HepG2 (cell line): ENCODE results near the gene ANTXR1. TPM values are rescaled to one million over a fixed set of nuclear protein-coding genes. Genes with fewer than 3 reads are reported as not detected.

ENCODE experiments used
- AGO1 ChIP-seq: fragments of 200-400 bp; formaldehyde crosslinking; IDR thresholded peaks from 2 replicates; pipeline ENCODE4 v1.6.1; 2017; ENCODE audit warnings: mild to moderate bottlenecking, low read depth, low read length, moderate library complexity; ENCODE audit not compliant: poor library complexity, severe bottlenecking
- FOXK2 ChIP-seq: fragments of 450-650 bp; IDR thresholded peaks from 2 replicates; pipeline ENCODE4 v1.6.1; 2016
- FOXP1 ChIP-seq, 2 experiments: fragments of 450-650 bp in 1 of 2; IDR thresholded peaks; 2 replicates each; pipeline ENCODE4 v1.6.1; 2017 to 2018; ENCODE audit warnings: antibody characterized with exemption in 1 of 2
- GTF3A ChIP-seq: sonication (generic); formaldehyde crosslinking; conservative IDR thresholded peaks from 2 replicates; pipeline ENCODE4 v1.4.0; 2020; ENCODE audit warnings: mild to moderate bottlenecking, missing genetic modification reagents
- HOXD1 ChIP-seq: sonication (generic); formaldehyde crosslinking; IDR thresholded peaks from 2 replicates; pipeline ENCODE4 v1.5.0; 2020; ENCODE audit warnings: missing genetic modification reagents
- IRX3 ChIP-seq: sonication (generic); formaldehyde crosslinking; IDR thresholded peaks from 2 replicates; pipeline ENCODE4 v1.8.1; 2023; ENCODE audit warnings: mild to moderate bottlenecking, low read depth, missing genetic modification reagents, borderline replicate concordance
- NCOA2 ChIP-seq: sonication (generic); formaldehyde crosslinking; IDR thresholded peaks from 2 replicates; pipeline ENCODE4 v1.8.0; 2022; ENCODE audit warnings: inconsistent platforms
- NFKB2 ChIP-seq: sonication (generic); formaldehyde crosslinking; IDR thresholded peaks from 2 replicates; pipeline ENCODE4 v1.4.0; 2020; ENCODE audit warnings: missing genetic modification reagents, borderline replicate concordance
- TCF7 ChIP-seq: sonication (generic); IDR thresholded peaks from 2 replicates; pipeline ENCODE4 v1.6.1; 2016; ENCODE audit warnings: antibody characterized with exemption, low read depth
- TCF7L2 ChIP-seq: IDR thresholded peaks from 2 replicates; pipeline ENCODE4 v1.6.1; 2011; ENCODE audit warnings: mild to moderate bottlenecking, low read depth, low read length, moderate library complexity
- ZIK1 ChIP-seq: sonication (generic); formaldehyde crosslinking; IDR thresholded peaks from 2 replicates; pipeline ENCODE4 v1.5.0; 2020; ENCODE audit warnings: mild to moderate bottlenecking, low read depth, missing genetic modification reagents, borderline replicate concordance
- ZMAT3 ChIP-seq: sonication (generic); formaldehyde crosslinking; conservative IDR thresholded peaks from 2 replicates; pipeline ENCODE4 v1.7.0; 2021; ENCODE audit warnings: missing genetic modification reagents
- ZNF263 ChIP-seq: sonication (generic); formaldehyde crosslinking; IDR thresholded peaks from 2 replicates; pipeline ENCODE4 v1.4.0; 2020; ENCODE audit warnings: missing genetic modification reagents
- ZNF34 ChIP-seq: sonication (generic); formaldehyde crosslinking; IDR thresholded peaks from 2 replicates; pipeline ENCODE4 v1.4.0; 2020; ENCODE audit warnings: mild to moderate bottlenecking, missing genetic modification reagents, borderline replicate concordance
- ZNF562 ChIP-seq: sonication (generic); formaldehyde crosslinking; IDR thresholded peaks from 2 replicates; pipeline ENCODE4 v1.8.0; 2022; ENCODE audit warnings: missing genetic modification reagents, borderline replicate concordance
- ZNF615 ChIP-seq: sonication (generic); formaldehyde crosslinking; IDR thresholded peaks from 2 replicates; pipeline ENCODE4 v1.5.0; 2020; ENCODE audit warnings: mild to moderate bottlenecking, missing genetic modification reagents, borderline replicate concordance
- polyA plus RNA-seq, 8 experiments: library from polyadenylated mRNA; depleted of rRNA in 3 of 8; stranded (reverse) in 7 of 8; unstranded in 1 of 8; fragments of >200 nt; fragmentation: Illumina TruSeq in 4 of 8; extraction: Trizol in 4 of 8; gene quantifications; 2 replicates each; pipeline versions ENCODE4 v1.2.1 to v1.2.3, GENCODE V29; 2011 to 2016; ENCODE audit warnings: low read depth in 4 of 8, missing spikeins in 1 of 8, mixed read lengths in 1 of 8; ENCODE audit not compliant: insufficient read depth in 1 of 8
- total RNA-seq, 5 experiments: library from RNA; depleted of rRNA; stranded (reverse); fragments of >200 nt; fragmentation: Illumina TruSeq; extraction: Trizol; gene quantifications; 2 replicates each; pipeline ENCODE4 v1.2.3, GENCODE V29; 2016; ENCODE audit warnings: low read depth in 1 of 5
- TF ChIP-seq, protein P1 (sequence below): sonication (generic); formaldehyde crosslinking; IDR thresholded peaks from 2 replicates; pipeline ENCODE4 v1.8.1; 2023; ENCODE audit warnings: mild to moderate bottlenecking, missing genetic modification reagents
- TF ChIP-seq, protein P2 (sequence below): sonication (generic); formaldehyde crosslinking; IDR thresholded peaks from 2 replicates; pipeline ENCODE4 v1.5.1; 2020; ENCODE audit warnings: mild to moderate bottlenecking, moderate library complexity, missing genetic modification reagents
- TF ChIP-seq, protein P3 (sequence below): sonication (generic); formaldehyde crosslinking; IDR thresholded peaks from 2 replicates; pipeline ENCODE4; 2020; ENCODE audit warnings: missing genetic modification reagents, mild to moderate bottlenecking, borderline replicate concordance
- TF ChIP-seq, protein P4 (sequence below): sonication (generic); formaldehyde crosslinking; IDR thresholded peaks from 2 replicates; pipeline ENCODE4 v1.4.0; 2020; ENCODE audit warnings: missing genetic modification reagents
- TF ChIP-seq, protein P5 (sequence below): sonication (generic); formaldehyde crosslinking; IDR thresholded peaks from 2 replicates; pipeline ENCODE4 v1.8.0; 2022; ENCODE audit warnings: low read depth, missing genetic modification reagents
- TF ChIP-seq, protein P6 (sequence below): sonication (generic); formaldehyde crosslinking; IDR thresholded peaks from 2 replicates; pipeline ENCODE4 v1.5.0; 2020; ENCODE audit warnings: missing genetic modification reagents

The ANTXR1 gene
- total and polyA plus RNA-seq, 2 of the 13 experiments (the other 11 are each of a cell fraction or from before 2014, with no cell fraction given), result 4.5 to 12.7 TPM

DNA sequence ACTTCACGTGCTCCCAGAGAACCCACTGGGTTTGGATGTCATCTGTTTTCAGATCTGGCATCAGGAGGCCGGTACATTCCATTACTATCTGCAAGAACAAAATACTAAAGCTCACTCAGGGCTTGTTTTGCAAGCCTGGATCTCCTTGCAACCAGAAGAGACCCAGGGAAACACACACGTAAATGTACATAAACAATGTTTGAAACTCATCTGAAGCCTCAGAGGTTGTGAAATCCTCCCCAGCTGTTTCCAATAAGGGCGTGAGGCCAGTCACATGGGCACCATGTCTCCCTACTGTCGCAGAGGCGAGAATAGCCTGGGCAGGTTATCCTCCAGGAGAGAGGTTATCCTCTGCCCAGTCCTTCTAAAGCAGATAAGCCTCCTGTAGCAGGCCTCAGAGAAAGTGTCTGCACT, 187.1 kb downstream of the ANTXR1 start (continued):
- TF ChIP-seq, protein P1, sequence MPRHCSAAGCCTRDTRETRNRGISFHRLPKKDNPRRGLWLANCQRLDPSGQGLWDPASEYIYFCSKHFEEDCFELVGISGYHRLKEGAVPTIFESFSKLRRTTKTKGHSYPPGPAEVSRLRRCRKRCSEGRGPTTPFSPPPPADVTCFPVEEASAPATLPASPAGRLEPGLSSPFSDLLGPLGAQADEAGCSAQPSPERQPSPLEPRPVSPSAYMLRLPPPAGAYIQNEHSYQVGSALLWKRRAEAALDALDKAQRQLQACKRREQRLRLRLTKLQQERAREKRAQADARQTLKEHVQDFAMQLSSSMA (CRISPR knock-in tag), result no peak
- TF ChIP-seq, protein P2, sequence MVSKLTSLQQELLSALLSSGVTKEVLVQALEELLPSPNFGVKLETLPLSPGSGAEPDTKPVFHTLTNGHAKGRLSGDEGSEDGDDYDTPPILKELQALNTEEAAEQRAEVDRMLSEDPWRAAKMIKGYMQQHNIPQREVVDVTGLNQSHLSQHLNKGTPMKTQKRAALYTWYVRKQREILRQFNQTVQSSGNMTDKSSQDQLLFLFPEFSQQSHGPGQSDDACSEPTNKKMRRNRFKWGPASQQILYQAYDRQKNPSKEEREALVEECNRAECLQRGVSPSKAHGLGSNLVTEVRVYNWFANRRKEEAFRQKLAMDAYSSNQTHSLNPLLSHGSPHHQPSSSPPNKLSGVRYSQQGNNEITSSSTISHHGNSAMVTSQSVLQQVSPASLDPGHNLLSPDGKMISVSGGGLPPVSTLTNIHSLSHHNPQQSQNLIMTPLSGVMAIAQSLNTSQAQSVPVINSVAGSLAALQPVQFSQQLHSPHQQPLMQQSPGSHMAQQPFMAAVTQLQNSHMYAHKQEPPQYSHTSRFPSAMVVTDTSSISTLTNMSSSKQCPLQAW (CRISPR knock-in tag), result no peak
- TF ChIP-seq AGO1, result no peak
- TF ChIP-seq ZIK1, result no peak
- TF ChIP-seq TCF7L2, result no peak
- TF ChIP-seq, protein P3, sequence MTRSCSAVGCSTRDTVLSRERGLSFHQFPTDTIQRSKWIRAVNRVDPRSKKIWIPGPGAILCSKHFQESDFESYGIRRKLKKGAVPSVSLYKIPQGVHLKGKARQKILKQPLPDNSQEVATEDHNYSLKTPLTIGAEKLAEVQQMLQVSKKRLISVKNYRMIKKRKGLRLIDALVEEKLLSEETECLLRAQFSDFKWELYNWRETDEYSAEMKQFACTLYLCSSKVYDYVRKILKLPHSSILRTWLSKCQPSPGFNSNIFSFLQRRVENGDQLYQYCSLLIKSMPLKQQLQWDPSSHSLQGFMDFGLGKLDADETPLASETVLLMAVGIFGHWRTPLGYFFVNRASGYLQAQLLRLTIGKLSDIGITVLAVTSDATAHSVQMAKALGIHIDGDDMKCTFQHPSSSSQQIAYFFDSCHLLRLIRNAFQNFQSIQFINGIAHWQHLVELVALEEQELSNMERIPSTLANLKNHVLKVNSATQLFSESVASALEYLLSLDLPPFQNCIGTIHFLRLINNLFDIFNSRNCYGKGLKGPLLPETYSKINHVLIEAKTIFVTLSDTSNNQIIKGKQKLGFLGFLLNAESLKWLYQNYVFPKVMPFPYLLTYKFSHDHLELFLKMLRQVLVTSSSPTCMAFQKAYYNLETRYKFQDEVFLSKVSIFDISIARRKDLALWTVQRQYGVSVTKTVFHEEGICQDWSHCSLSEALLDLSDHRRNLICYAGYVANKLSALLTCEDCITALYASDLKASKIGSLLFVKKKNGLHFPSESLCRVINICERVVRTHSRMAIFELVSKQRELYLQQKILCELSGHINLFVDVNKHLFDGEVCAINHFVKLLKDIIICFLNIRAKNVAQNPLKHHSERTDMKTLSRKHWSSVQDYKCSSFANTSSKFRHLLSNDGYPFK (CRISPR knock-in tag), result no peak
- no peak for TF ChIP-seq ZNF562
- no peak for TF ChIP-seq IRX3 (CRISPR knock-in tag)
- peak; percentile 21; the same call in 1 of the 2 replicates for TF ChIP-seq ZNF263 (CRISPR knock-in tag)
- TF ChIP-seq FOXK2, result 0 out of 2 replicates have a peak, but pooled peaks have one; percentile 8
- TF ChIP-seq FOXP1 (IDR thresholded peaks at IDR 0.05), result no peak
- TF ChIP-seq FOXP1 (CRISPR knock-in tag; IDR thresholded peaks at IDR 0.05), result peak; percentile 86
- 0 out of 2 replicates have a peak, but pooled peaks have one; percentile 24 for TF ChIP-seq ZMAT3 (CRISPR knock-in tag)
- no peak for TF ChIP-seq ZNF34 (CRISPR knock-in tag)
- TF ChIP-seq NCOA2, result peak; percentile 67
- TF ChIP-seq, protein P4, sequence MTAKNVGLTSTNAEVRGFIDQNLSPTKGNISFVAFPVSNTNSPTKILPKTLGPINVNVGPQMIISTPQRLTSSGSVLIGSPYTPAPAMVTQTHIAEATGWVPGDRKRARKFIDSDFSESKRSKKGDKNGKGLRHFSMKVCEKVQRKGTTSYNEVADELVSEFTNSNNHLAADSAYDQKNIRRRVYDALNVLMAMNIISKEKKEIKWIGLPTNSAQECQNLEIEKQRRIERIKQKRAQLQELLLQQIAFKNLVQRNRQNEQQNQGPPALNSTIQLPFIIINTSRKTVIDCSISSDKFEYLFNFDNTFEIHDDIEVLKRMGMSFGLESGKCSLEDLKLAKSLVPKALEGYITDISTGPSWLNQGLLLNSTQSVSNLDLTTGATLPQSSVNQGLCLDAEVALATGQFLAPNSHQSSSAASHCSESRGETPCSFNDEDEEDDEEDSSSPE (CRISPR knock-in tag), result no peak
- no peak for TF ChIP-seq HOXD1 (CRISPR knock-in tag)
- peak; percentile 39; the same call in 1 of the 2 replicates for TF ChIP-seq TCF7
- no peak for TF ChIP-seq GTF3A (CRISPR knock-in tag)
- no peak for TF ChIP-seq ZNF615 (CRISPR knock-in tag)
- TF ChIP-seq, protein P5, sequence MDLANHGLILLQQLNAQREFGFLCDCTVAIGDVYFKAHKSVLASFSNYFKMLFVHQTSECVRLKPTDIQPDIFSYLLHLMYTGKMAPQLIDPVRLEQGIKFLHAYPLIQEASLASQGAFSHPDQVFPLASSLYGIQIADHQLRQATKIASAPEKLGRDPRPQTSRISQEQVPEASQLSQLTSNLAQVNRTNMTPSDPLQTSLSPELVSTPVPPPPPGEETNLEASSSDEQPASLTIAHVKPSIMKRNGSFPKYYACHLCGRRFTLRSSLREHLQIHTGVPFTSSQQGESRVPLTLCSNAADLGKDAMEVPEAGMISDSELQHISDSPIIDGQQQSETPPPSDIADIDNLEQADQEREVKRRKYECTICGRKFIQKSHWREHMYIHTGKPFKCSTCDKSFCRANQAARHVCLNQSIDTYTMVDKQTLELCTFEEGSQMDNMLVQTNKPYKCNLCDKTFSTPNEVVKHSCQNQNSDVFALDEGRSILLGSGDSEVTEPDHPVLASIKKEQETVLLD (CRISPR knock-in tag), result no peak
- TF ChIP-seq, protein P6, sequence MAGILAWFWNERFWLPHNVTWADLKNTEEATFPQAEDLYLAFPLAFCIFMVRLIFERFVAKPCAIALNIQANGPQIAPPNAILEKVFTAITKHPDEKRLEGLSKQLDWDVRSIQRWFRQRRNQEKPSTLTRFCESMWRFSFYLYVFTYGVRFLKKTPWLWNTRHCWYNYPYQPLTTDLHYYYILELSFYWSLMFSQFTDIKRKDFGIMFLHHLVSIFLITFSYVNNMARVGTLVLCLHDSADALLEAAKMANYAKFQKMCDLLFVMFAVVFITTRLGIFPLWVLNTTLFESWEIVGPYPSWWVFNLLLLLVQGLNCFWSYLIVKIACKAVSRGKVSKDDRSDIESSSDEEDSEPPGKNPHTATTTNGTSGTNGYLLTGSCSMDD, result no peak
- no peak for TF ChIP-seq NFKB2 (CRISPR knock-in tag)
